Mesodermal cell (in vitro differentiated cells): Measurements from ENCODE around the gene CFAP74.
"Not testable (repeated sequence)": the region's sequence is repeated elsewhere in the genome, so short reads cannot be mapped to it uniquely, and the experiment has no call there.

Experiments used
- H3K27ac ChIP-seq: 2 replicates; pipeline ENCODE4 v1.7.0; 2013; ENCODE audit warnings: mild to moderate bottlenecking, low read depth, low read length, moderate library complexity; ENCODE audit not compliant: severe bottlenecking
- H3K36me3 ChIP-seq: 2 replicates; pipeline ENCODE4 v1.7.1; 2013; ENCODE audit warnings: mild to moderate bottlenecking, low read length, moderate library complexity; ENCODE audit not compliant: control insufficient read depth, insufficient read depth
- H3K4me1 ChIP-seq: one replicate; pipeline ENCODE4 v1.7.1; 2013; ENCODE audit warnings: mild to moderate bottlenecking, low read length; ENCODE audit not compliant: insufficient read depth, control insufficient read depth, poor library complexity, severe bottlenecking
- H3K4me3 ChIP-seq: 2 replicates; pipeline ENCODE4 v1.7.0; 2013; ENCODE audit warnings: low read length, control low read depth, mild to moderate bottlenecking; ENCODE audit not compliant: insufficient read depth, poor library complexity, severe bottlenecking; ENCODE audit errors: extremely low read depth
- H3K9me3 ChIP-seq: 2 replicates; pipeline ENCODE4 v1.7.1; 2013; ENCODE audit warnings: mild to moderate bottlenecking, low read length, moderate library complexity; ENCODE audit not compliant: control insufficient read depth
- WGBS, 2 experiments: methylation state at CpG; one replicate each; pipeline ENCODE4 v1.1.5; 2013; ENCODE audit warnings: missing lambda C conversion rate in 2 of 2; ENCODE audit not compliant: insufficient coverage in 2 of 2; 5-methylcytosine and 5-hydroxymethylcytosine counted together

Gene CFAP74

DNA sequence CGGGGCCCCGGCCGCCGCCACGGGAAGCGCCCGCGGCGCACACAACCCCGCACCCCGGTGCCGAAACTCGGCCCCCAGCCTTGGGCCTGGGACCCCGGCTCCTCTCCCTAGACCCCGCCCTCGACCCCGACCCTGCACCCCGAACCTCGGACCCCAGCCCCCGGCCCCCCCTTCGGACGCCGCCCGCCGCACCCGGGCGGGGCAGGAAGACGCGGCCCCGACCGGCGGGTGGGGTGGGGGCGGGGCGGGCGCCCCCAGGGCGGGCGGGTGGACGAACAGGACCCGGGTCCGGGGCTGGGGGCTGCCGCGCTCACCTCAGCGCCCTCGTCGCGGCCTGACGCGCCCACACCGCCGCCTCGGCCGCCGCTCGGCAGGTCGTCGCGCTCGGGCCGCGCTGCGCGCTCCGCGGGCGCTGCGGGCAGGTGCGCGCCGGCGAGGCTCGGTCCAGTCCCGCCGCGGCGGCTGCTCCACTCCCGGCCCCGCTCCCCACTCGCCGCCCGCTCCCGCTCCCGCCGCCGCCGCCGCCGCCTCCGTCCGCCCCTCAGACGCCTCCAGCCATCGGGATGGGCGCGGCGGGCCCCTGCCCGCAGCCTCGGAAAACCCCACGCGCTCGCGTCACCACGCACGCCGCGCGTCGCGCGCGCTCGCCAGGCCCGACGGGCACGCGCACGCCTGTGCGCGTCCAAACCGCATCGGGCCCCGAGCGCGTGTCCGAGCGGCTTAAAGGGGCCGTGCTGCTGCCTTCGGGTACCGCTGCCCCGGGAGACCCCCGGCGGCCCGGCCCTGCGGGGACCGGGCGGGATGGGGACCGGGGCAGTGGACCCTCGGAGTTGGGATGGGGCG lies 112.9 kb downstream of the CFAP74 start, which contains the start of gene GNB1:
TSS of gene GNB1 (minus strand) at position 582 of the 843 bp plus-strand sequence. CDS start 65,634 bp downstream, outside the sequence.
- Histone ChIP-seq H3K27ac (peak within 1 kb of the TSS; percentile 93), H3K4me1 (peaks cover 22% of the 10 kb centered on the region), H3K9me3 (no peaks in the 10 kb centered on the region), H3K4me3 (peak within 1 kb of the TSS; percentile 67), H3K36me3 (peaks cover 29% of the 10 kb centered on the region)
- WGBS, 2 experiments: 0% methylated on average over 65 to 78 of the region's 137 CpGs

- WGBS, 2 experiments: 0% methylated on average over 40 to 72 of the region's 88 CpGs
- peaks cover 35% of the 10 kb centered on the region for H3K36me3 ChIP-seq
- peak overlapping the region; percentile 93 for H3K27ac ChIP-seq
- peaks cover 22% of the 10 kb centered on the region for H3K4me1 ChIP-seq
- H3K4me3 ChIP-seq: peak overlapping the region; percentile 67
- H3K9me3 ChIP-seq: no peaks in the 10 kb centered on the region
Observed at GRCh38 chr1:1889847-1890505, 113.6 kb downstream of the CFAP74 start.

DNA sequence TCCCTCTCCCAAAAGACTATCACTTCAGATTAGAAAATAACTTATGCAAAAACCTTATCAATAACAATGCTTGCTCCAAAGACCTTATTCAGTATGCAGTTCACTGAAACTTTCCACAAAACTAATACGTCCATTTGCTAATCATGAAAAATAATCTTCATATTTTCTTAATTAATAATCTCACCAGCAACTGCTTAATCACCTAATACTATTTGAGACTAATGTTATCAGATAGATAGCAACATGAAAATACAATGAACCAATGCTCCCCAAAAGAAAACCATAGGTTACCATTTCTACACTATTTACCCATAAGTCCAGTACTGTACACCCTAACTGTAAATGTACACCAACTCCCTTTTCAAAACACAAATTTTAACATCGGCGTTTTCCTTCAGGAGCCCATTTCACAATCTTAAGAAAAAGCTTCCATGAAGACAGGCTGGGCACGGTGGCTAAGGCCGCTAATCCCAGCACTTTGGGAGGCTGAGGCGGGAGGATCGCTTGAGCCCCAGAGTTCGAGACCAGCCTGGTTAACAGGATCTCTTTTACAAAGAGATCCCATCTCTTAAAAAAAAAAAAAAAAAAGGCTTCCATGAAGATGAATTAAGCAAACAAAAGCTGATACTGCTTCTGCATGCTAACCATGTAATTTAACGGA lies 114.4 kb downstream of the CFAP74 start:
- 19 to 37% methylated on average over 5 to 6 of the region's 9 CpGs for WGBS, 2 experiments
- peak overlapping the region; percentile 93 for H3K27ac ChIP-seq
- peaks cover 17% of the 10 kb centered on the region for H3K4me1 ChIP-seq
- no peaks in the 10 kb centered on the region for H3K9me3 ChIP-seq
- H3K4me3 ChIP-seq: peak overlapping the region; percentile 67
- H3K36me3 ChIP-seq: peaks cover 41% of the 10 kb centered on the region

DNA sequence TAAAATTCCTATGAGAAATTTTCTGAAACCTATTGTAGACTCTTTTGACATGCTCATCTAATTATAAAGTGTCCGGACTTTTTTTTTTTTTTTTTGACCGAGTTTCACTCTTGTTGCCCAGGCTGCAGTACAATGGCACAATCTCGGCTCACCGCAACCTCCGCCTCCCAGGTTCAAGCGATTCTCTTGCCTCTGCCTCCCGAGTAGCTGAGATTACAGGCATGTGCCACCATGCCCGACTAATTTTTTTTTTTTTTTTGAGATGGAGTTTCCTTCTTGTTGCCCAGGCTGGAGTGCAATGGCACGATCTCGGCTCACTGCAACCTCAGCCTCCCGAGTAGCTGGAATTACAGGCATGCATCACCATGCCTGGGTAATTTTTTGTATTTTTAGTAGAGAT lies 119.7 kb downstream of the CFAP74 start:
- not testable (repeated sequence) for H3K9me3 ChIP-seq, H3K4me3 ChIP-seq
- Histone ChIP-seq H3K27ac (peak overlapping the region; percentile 51), H3K4me1 (peaks cover 28% of the 10 kb centered on the region), H3K36me3 (peaks cover 65% of the 10 kb centered on the region)
- 83% methylated on average over 6 to 7 of the region's 11 CpGs for WGBS, 2 experiments

- peak overlapping the region; percentile 51 for H3K27ac ChIP-seq
- no peaks in the 10 kb centered on the region for H3K9me3 ChIP-seq
- peaks cover 27% of the 10 kb centered on the region for H3K4me1 ChIP-seq
- H3K36me3 ChIP-seq: peaks cover 68% of the 10 kb centered on the region
- 80 to 81% methylated on average over 1 to 3 of the region's 4 CpGs for WGBS, 2 experiments
- no peak overlapping the region for H3K4me3 ChIP-seq
Observed at GRCh38 chr1:1883092-1883873, 120.3 kb downstream of the CFAP74 start.

DNA sequence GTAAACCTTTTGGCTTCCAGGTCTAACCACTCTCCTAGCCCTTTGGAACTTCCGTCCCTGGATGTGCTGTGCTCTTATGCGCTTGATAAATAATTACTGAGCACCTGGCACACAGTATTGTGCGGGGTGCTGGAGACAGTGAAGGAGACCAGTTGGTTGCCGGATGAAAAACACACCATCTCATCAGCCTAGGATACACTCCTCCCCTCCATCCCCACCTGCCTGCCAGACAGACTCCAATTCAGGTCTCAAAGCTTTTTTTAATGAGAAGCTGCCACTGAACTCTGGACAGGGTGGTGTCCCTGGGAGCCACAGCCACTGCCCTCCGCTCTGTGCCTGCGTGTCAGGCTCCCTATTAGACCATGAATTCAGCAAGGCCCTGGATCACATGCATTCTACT lies 121.9 kb downstream of the CFAP74 start:
- Histone ChIP-seq H3K4me1 (peaks cover 22% of the 10 kb centered on the region), H3K36me3 (peaks cover 70% of the 10 kb centered on the region), H3K27ac (no peak overlapping the region), H3K9me3 (no peaks in the 10 kb centered on the region), H3K4me3 (no peak overlapping the region)
- WGBS, 2 experiments: 95 to 98% methylated on average over 4 to 6 of the region's 6 CpGs

GRCh38 chr1:1880617-1881312 lies 122.8 kb downstream of the CFAP74 start:
- Histone ChIP-seq H3K27ac (no peak overlapping the region), H3K36me3 (peaks cover 70% of the 10 kb centered on the region), H3K4me3 (no peak overlapping the region), H3K9me3 (no peaks in the 10 kb centered on the region), H3K4me1 (peaks cover 22% of the 10 kb centered on the region)
- 91 to 92% methylated on average over 9 to 11 of the region's 13 CpGs for WGBS, 2 experiments

GRCh38 chr1:1879942-1880341 lies 123.6 kb downstream of the CFAP74 start:
- H3K9me3 ChIP-seq: peaks cover 8% of the 10 kb centered on the region
- WGBS, 2 experiments: 97 to 100% methylated on average over 4 of the region's 5 CpGs

GRCh38 chr1:1877865-1878436 lies 125.6 kb downstream of the CFAP74 start:
- no peak overlapping the region for H3K4me3 ChIP-seq
- peaks cover 19% of the 10 kb centered on the region for H3K4me1 ChIP-seq
- no peak overlapping the region for H3K27ac ChIP-seq
- 79 to 87% methylated on average over 5 of the region's 5 CpGs for WGBS, 2 experiments
- H3K9me3 ChIP-seq: peaks cover 11% of the 10 kb centered on the region
- H3K36me3 ChIP-seq: peaks cover 84% of the 10 kb centered on the region

More at GRCh38 chr1:1879942-1880341, 123.6 kb downstream of the CFAP74 start:
- peaks cover 22% of the 10 kb centered on the region for H3K4me1 ChIP-seq
- no peak overlapping the region for H3K4me3 ChIP-seq
- peaks cover 72% of the 10 kb centered on the region for H3K36me3 ChIP-seq
- H3K27ac ChIP-seq: no peak overlapping the region
